Erythroblast (primary cell): ENCODE data around the gene HOXB8.

Experiments
- DNase-seq, 2 experiments: peaks; one replicate each; lab custom pipeline; 2025; lab: John Stamatoyannopoulos, UW
- GATA1 ChIP-seq: IDR thresholded peaks from 2 replicates; pipeline ENCODE4 v1.6.1; 2011; ENCODE audit warnings: low read depth, mild to moderate bottlenecking, control low read depth, low read length, moderate library complexity
- POLR2A ChIP-seq: IDR thresholded peaks from 2 replicates; pipeline ENCODE4 v1.6.1; 2011; ENCODE audit warnings: mild to moderate bottlenecking, low read length

The HOXB8 gene

GRCh38 chr17:48615047-48615962, at the start of gene HOXB8:
TSS of gene HOXB8 (minus strand) at chr17:48615292. CDS start at chr17:48614704, 588 bp downstream.
- DNase-seq = no peak
- TF ChIP-seq POLR2A (no peak), GATA1 (no peak)

GRCh38 chr17:48663134-48663924, 48.2 kb upstream of the HOXB8 start:
- DNase-seq = no peak
- TF ChIP-seq GATA1 (no peak), POLR2A (no peak)

- DNase-seq = no peak
- no peak for TF ChIP-seq POLR2A
- no peak for TF ChIP-seq GATA1
These were observed 40.8 kb upstream of the HOXB8 start for GRCh38 chr17:48655913-48656312.

GRCh38 chr17:48649741-48650140, 34.6 kb upstream of the HOXB8 start:
- no peak for DNase-seq
- TF ChIP-seq POLR2A (no peak), GATA1 (no peak)

DNA sequence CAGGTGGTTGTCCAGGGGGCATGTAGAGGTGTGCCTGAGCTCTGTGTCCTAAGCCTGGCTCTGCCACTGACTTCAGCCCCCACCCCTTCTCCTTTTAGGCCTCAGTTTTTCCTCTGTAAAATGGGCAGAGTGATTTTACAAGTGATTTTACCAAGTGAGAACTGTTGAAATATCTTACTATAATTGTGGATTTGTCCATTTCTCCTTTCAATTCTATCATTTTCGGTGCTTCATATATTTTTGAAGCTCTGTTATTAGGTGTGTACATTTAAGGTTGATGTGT, 32.8 kb upstream of the HOXB8 start:
- no peak for TF ChIP-seq GATA1
- TF ChIP-seq POLR2A = no peak
- DNase-seq = no peak

- DNase-seq = no peak
- TF ChIP-seq POLR2A = no peak
- TF ChIP-seq GATA1 = no peak
These were observed 32.2 kb upstream of the HOXB8 start for GRCh38 chr17:48647103-48647962.

GRCh38 chr17:48646183-48647102, 31.4 kb upstream of the HOXB8 start:
- no peak for DNase-seq
- TF ChIP-seq POLR2A = no peak
- TF ChIP-seq GATA1 = no peak

GRCh38 chr17:48645639-48646182, 30.6 kb upstream of the HOXB8 start:
- DNase-seq = no peak
- TF ChIP-seq POLR2A (no peak), GATA1 (no peak)

GRCh38 chr17:48644910-48645557, 29.9 kb upstream of the HOXB8 start:
- TF ChIP-seq GATA1 = no peak
- TF ChIP-seq POLR2A = no peak
- no peak for DNase-seq

DNA sequence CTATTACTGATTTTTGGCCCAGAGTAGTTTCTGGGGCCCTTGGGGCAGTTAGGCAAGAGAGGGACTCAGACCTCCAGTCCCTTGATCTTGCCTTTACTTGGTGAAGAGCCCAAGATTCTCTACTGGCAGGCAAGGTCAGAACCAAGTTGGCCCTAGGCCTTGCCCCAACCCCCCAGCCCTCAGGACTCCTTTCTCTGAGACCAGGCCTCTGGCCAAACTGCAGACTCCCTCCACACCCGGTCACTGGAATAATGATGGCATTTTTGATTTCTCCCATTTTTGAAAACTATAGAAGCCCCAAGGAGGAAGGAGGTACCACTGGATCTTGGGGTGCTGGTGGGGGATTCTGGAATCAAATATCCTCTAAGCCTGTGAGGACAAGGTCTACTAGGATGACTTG, 29.1 kb upstream of the HOXB8 start:
- TF ChIP-seq POLR2A = no peak
- TF ChIP-seq GATA1 = no peak

DNA sequence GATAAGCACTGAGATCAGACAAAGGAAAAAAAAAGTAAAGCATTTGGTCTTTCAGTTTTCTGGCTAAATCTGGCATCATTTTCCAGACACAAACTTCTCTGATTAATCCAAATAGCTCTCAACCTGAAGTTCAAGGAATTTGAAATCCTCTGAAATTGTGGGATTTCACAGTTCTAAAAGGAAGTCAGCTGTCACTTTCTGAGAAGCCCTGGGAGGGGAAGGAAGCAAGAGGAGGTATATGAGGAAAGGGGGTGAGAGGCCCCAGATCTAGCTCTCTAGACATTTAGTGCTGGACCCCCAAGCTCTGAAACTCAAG, 28.6 kb upstream of the HOXB8 start:
- TF ChIP-seq GATA1 = no peak
- no peak for TF ChIP-seq POLR2A
- no peak for DNase-seq

More for the DNA sequence above, 29.1 kb upstream of the HOXB8 start:
- DNase-seq = no peak
